ENCODE data around the gene COL5A1. TPM values are rescaled to one million over a fixed set of nuclear protein-coding genes. Genes with fewer than 3 reads are reported as not detected.
"Not testable (repeated sequence)": the region's sequence is repeated elsewhere in the genome, so short reads cannot be mapped to it uniquely, and the experiment has no call there.

COL5A1 gene
- total RNA-seq, 1 donor from 2014 or later = 6.1 TPM

DNA sequence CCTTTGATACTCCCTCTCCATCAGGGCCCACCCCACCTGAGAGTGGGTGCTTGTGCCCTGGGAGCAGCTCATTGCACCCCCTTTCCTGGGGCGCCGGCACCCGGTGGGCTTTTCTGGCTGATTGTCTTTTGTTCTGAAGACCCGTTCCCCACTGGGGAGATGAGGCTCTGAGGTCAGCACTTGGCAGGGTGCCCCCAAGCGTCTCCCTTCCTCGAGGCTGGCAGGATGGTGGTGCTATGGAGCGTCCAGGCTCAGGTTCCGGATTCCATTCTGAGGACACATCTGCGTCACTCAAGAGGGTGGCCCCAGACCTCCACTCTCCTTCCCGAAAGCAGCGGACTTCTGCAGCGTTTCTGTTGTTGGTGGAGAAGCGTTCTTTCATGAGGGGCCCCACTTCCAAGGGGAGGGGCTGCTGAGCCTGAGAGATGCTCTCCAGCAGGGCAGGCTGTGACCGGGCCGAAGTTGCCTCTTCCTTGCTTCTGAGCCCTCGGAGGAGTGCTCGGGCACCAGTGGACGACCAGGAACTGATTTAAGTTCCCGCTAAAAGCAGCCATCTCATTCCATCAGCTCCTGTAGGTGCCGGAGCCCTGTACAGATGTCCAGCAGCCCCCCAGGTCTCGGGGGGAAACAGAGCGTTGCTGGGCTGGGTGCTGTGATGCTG lies 42.2 kb downstream of the COL5A1 start:
- Histone ChIP-seq H3K4me2 (no peak overlapping the region), H4K20me1 (ENCODE audit: low read depth) (peaks cover 3% of the 10 kb centered on the region), H3K4me1 (peaks cover 3% of the 10 kb centered on the region), H3K9me3 (ENCODE audit: low read depth) (no peaks in the 10 kb centered on the region), H3K79me2 (ENCODE audit: low read depth) (no peaks in the 10 kb centered on the region), H3K27ac (no peak overlapping the region), H3F3A (ENCODE audit: low read depth) (no peaks in the 10 kb centered on the region), H3K36me3 (no peaks in the 10 kb centered on the region), H3K9ac (no peak overlapping the region), H3K4me3 (no peak overlapping the region), H2AFZ (replicated peaks) (no peak overlapping the region), H3K27me3 (no peaks in the 10 kb centered on the region)
- Mint-ChIP-seq H3K27ac (no peak overlapping the region), H3K4me3 (no peak overlapping the region), H3K27me3 (ENCODE audit: insufficient read depth, low read depth) (peaks cover 2% of the 10 kb centered on the region), H3K4me1 (peaks cover 16% of the 10 kb centered on the region), H3K9me3 (no peaks in the 10 kb centered on the region), H3K36me3 (no peaks in the 10 kb centered on the region)
- TF ChIP-seq EZH2 (IDR thresholded peaks at IDR 0.05) (no peak), EZH2phosphoT487 (IDR thresholded peaks at IDR 0.05) (no peak)
- TF ChIP-seq, protein P1, sequence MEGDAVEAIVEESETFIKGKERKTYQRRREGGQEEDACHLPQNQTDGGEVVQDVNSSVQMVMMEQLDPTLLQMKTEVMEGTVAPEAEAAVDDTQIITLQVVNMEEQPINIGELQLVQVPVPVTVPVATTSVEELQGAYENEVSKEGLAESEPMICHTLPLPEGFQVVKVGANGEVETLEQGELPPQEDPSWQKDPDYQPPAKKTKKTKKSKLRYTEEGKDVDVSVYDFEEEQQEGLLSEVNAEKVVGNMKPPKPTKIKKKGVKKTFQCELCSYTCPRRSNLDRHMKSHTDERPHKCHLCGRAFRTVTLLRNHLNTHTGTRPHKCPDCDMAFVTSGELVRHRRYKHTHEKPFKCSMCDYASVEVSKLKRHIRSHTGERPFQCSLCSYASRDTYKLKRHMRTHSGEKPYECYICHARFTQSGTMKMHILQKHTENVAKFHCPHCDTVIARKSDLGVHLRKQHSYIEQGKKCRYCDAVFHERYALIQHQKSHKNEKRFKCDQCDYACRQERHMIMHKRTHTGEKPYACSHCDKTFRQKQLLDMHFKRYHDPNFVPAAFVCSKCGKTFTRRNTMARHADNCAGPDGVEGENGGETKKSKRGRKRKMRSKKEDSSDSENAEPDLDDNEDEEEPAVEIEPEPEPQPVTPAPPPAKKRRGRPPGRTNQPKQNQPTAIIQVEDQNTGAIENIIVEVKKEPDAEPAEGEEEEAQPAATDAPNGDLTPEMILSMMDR (IDR thresholded peaks at IDR 0.05) = no peak
- DNase-seq (ENCODE audit: low spot score) = no peak

DNA sequence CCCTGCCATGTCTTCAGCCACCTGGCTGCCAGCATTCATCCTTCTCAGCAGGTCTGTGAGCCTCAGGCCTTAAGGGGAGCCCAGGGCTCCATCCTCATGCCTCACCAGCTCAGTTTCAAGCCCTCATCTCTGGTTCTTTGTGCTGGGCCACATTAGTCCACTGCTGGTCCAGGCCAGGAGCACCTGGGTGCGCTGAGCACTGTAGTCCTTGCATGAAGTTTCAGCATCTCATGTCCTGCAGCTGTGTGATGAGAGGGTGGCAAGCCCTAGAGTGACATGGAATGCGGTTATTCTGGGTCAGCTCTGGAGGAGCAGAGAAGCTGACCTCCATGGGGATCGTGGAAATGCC lies 42.7 kb downstream of the COL5A1 start:
- Mint-ChIP-seq H3K27ac (no peak overlapping the region), H3K27me3 (ENCODE audit: insufficient read depth, low read depth) (peaks cover 2% of the 10 kb centered on the region), H3K4me3 (no peak overlapping the region), H3K36me3 (no peaks in the 10 kb centered on the region), H3K9me3 (no peaks in the 10 kb centered on the region), H3K4me1 (peaks cover 14% of the 10 kb centered on the region)
- Histone ChIP-seq H3K27me3 (no peaks in the 10 kb centered on the region), H3K4me3 (no peak overlapping the region), H3K4me1 (no peaks in the 10 kb centered on the region), H3F3A (ENCODE audit: low read depth) (no peaks in the 10 kb centered on the region), H3K9me3 (ENCODE audit: low read depth) (no peaks in the 10 kb centered on the region), H3K4me2 (no peak overlapping the region), H2AFZ (replicated peaks) (no peak overlapping the region), H3K36me3 (no peaks in the 10 kb centered on the region), H3K27ac (no peak overlapping the region), H3K9ac (no peak overlapping the region), H4K20me1 (ENCODE audit: low read depth) (peaks cover 5% of the 10 kb centered on the region), H3K79me2 (ENCODE audit: low read depth) (no peaks in the 10 kb centered on the region)
- TF ChIP-seq EZH2phosphoT487 (IDR thresholded peaks at IDR 0.05) = no peak
- TF ChIP-seq, protein P1 (IDR thresholded peaks at IDR 0.05) = no peak
- no peak for TF ChIP-seq EZH2 (IDR thresholded peaks at IDR 0.05)
- DNase-seq (ENCODE audit: low spot score) = no peak

DNA sequence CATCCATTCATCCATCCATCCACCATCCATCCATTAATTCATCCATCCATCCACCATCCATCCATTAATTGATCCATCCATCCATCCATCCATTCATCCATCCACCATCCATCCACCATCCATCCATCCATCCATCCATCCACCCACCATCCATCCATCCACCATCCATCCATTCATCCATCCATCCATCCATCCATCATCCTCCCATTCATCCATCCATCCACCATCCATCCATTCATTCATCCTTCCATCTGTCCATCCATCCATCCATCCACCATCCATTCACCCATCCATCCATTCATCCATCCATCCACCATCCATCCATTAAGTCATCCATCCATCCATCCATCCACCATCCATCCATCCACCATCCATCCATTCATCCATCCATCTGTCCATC lies 43.3 kb downstream of the COL5A1 start:
- H3K79me2 ChIP-seq (ENCODE audit: low read depth); H3K9ac ChIP-seq; H3K36me3 Mint-ChIP-seq; H3K4me1 ChIP-seq; H3K9me3 Mint-ChIP-seq; DNase-seq (ENCODE audit: low spot score); H3K9me3 ChIP-seq (ENCODE audit: low read depth); H4K20me1 ChIP-seq (ENCODE audit: low read depth); H3K27me3 Mint-ChIP-seq (ENCODE audit: insufficient read depth, low read depth); H3F3A ChIP-seq (ENCODE audit: low read depth); H2AFZ ChIP-seq (replicated peaks); H3K27ac ChIP-seq; H3K4me3 Mint-ChIP-seq; H3K27ac Mint-ChIP-seq; H3K4me2 ChIP-seq; H3K27me3 ChIP-seq; H3K36me3 ChIP-seq; H3K4me3 ChIP-seq: not testable (repeated sequence)
- H3K4me1 Mint-ChIP-seq = peaks cover 12% of the 10 kb centered on the region

DNA sequence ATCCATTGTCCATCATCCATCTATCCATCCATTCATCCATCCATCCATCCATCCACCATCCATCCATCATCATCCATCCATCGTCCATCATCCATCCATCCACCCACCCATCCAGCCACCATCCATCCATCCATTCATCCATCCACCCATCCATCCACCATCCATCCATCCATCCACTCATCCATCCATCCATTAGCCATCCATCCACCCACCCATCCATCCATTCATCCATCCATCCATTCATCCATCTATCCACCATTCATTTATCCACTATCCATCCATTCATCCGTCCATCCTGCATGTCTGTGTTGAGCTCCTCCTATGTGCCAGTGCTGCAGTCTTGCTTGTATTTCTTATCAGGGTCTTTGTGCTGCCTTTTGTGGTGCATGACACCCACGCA lies 44.2 kb downstream of the COL5A1 start:
- no peak overlapping the region for H3K27ac Mint-ChIP-seq
- H3K27me3 Mint-ChIP-seq (ENCODE audit: insufficient read depth, low read depth) = no peaks in the 10 kb centered on the region
- Histone ChIP-seq H3F3A (ENCODE audit: low read depth) (no peaks in the 10 kb centered on the region), H3K9ac (no peak overlapping the region), H3K4me1 (no peaks in the 10 kb centered on the region), H2AFZ (replicated peaks) (no peak overlapping the region), H3K79me2 (ENCODE audit: low read depth) (no peaks in the 10 kb centered on the region), H3K4me3 (no peak overlapping the region), H4K20me1 (ENCODE audit: low read depth) (peaks cover 3% of the 10 kb centered on the region), H3K36me3 (no peaks in the 10 kb centered on the region), H3K27me3 (no peaks in the 10 kb centered on the region), H3K27ac (no peak overlapping the region), H3K4me2 (no peak overlapping the region), H3K9me3 (ENCODE audit: low read depth) (no peaks in the 10 kb centered on the region)
- peaks cover 9% of the 10 kb centered on the region for H3K4me1 Mint-ChIP-seq
- H3K36me3 Mint-ChIP-seq = no peaks in the 10 kb centered on the region
- no peaks in the 10 kb centered on the region for H3K9me3 Mint-ChIP-seq
- H3K4me3 Mint-ChIP-seq = no peak overlapping the region
- no peak for DNase-seq (ENCODE audit: low spot score)
- TF ChIP-seq, protein P1 (IDR thresholded peaks at IDR 0.05) = no peak
- TF ChIP-seq EZH2phosphoT487 (IDR thresholded peaks at IDR 0.05) = no peak
- TF ChIP-seq EZH2 (IDR thresholded peaks at IDR 0.05) = no peak
